ENCODE results near the gene DAD1.

GRCh38 chr14:22545842-22546721 is 42.9 kb downstream of the DAD1 start:
- TF ChIP-seq POLR2A (IDR thresholded peaks at IDR 0.05) (no peak), CTCF (IDR thresholded peaks at IDR 0.05) (no peak)
